H9 (cell line): ENCODE results near the gene GRIK1. TPM values are rescaled to one million over a fixed set of nuclear protein-coding genes. Genes with fewer than 3 reads are reported as not detected.

ENCODE experiments used
- DNase-seq: peaks from one replicate; pipeline ENCODE4 v3.0.0-alpha.2; 2017
- H2AFZ ChIP-seq: one replicate; pipeline ENCODE4 v1.6.1; 2013; ENCODE audit warnings: mild to moderate bottlenecking, low read length, control low read depth, moderate library complexity
- H2AK5ac ChIP-seq: 2 replicates; pipeline ENCODE4 v1.6.1; 2013; ENCODE audit warnings: low read length, control low read depth, mixed read lengths; ENCODE audit not compliant: insufficient read length
- H2BK120ac ChIP-seq: one replicate; pipeline ENCODE4 v1.6.1; 2013; ENCODE audit warnings: low read depth, mild to moderate bottlenecking, low read length, control low read depth, inconsistent platforms; ENCODE audit not compliant: poor library complexity, severe bottlenecking
- H2BK12ac ChIP-seq: 2 replicates; pipeline ENCODE4 v1.6.1; 2013; ENCODE audit warnings: low read length, control low read depth, mixed read lengths, low read depth; ENCODE audit not compliant: insufficient read length
- H2BK15ac ChIP-seq: 2 replicates; pipeline ENCODE4 v1.6.1; 2013; ENCODE audit warnings: low read depth, low read length, control low read depth
- H2BK20ac ChIP-seq: one replicate; pipeline ENCODE4 v1.6.1; 2013; ENCODE audit warnings: low read depth, mild to moderate bottlenecking, low read length, control low read depth, inconsistent platforms; ENCODE audit not compliant: poor library complexity, severe bottlenecking
- H2BK5ac ChIP-seq: 2 replicates; pipeline ENCODE4 v1.6.1; 2013; ENCODE audit warnings: low read length, control low read depth, mixed read lengths; ENCODE audit not compliant: insufficient read length
- H3K14ac ChIP-seq: 2 replicates; pipeline ENCODE4 v1.6.1; 2013; ENCODE audit warnings: low read length, control low read depth; ENCODE audit not compliant: insufficient read depth
- H3K18ac ChIP-seq: 2 replicates; pipeline ENCODE4 v1.6.1; 2013; ENCODE audit warnings: low read depth, mild to moderate bottlenecking, mixed read lengths, low read length, control low read depth; ENCODE audit not compliant: insufficient read length
- H3K23ac ChIP-seq: 2 replicates; pipeline ENCODE4 v1.6.1; 2013; ENCODE audit warnings: low read length, control low read depth, mixed read lengths, low read depth; ENCODE audit not compliant: insufficient read length
- H3K23me2 ChIP-seq: 2 replicates; pipeline ENCODE4 v1.6.1; 2013; ENCODE audit warnings: low read depth, mild to moderate bottlenecking, mixed read lengths, low read length, control low read depth; ENCODE audit not compliant: insufficient read length, poor library complexity, severe bottlenecking
- H3K27ac ChIP-seq: 2 replicates; pipeline ENCODE4 v1.5.1; 2013; ENCODE audit warnings: low read length, control low read depth, mixed read lengths, low read depth; ENCODE audit not compliant: insufficient read length
- H3K27me3 ChIP-seq: 2 replicates; pipeline ENCODE4 v1.6.1; 2013; ENCODE audit warnings: low read length, control low read depth, inconsistent platforms; ENCODE audit not compliant: insufficient read depth
- H3K4ac ChIP-seq: 2 replicates; pipeline ENCODE4 v1.6.1; 2013; ENCODE audit warnings: low read depth, mild to moderate bottlenecking, control low read depth, inconsistent platforms, low read length, moderate library complexity
- H3K4me1 ChIP-seq: 2 replicates; pipeline ENCODE4 v1.6.1; 2013; ENCODE audit warnings: low read length, control low read depth, inconsistent platforms; ENCODE audit not compliant: insufficient read depth
- H3K4me2 ChIP-seq: 2 replicates; pipeline ENCODE4 v1.6.1; 2013; ENCODE audit warnings: low read length, control low read depth, mixed read lengths; ENCODE audit not compliant: insufficient read length, insufficient read depth
- H3K56ac ChIP-seq: 2 replicates; pipeline ENCODE4 v1.6.1; 2013; ENCODE audit warnings: low read depth, mild to moderate bottlenecking, mixed read lengths, low read length, control low read depth; ENCODE audit not compliant: insufficient read length
- H3K79me1 ChIP-seq: 2 replicates; pipeline ENCODE4 v1.6.1; 2013; ENCODE audit warnings: low read depth, mild to moderate bottlenecking, moderate library complexity, low read length, control low read depth, inconsistent platforms; ENCODE audit not compliant: insufficient read depth, poor library complexity, severe bottlenecking
- H3K79me2 ChIP-seq: 2 replicates; pipeline ENCODE4 v1.6.1; 2013; ENCODE audit warnings: low read length, control low read depth, inconsistent platforms; ENCODE audit not compliant: insufficient read depth
- H3K9ac ChIP-seq: 2 replicates; pipeline ENCODE4 v1.6.1; 2013; ENCODE audit warnings: low read length, control low read depth, mixed read lengths; ENCODE audit not compliant: insufficient read length; ENCODE audit errors: extremely low read depth
- H3K9me3 ChIP-seq: one replicate; pipeline ENCODE4 v1.6.1; 2013; ENCODE audit warnings: low read depth, low read length, inconsistent platforms; ENCODE audit not compliant: control insufficient read depth
- H3T11ph ChIP-seq: one replicate; pipeline ENCODE4 v1.6.1; 2013; ENCODE audit warnings: mild to moderate bottlenecking, low read length, control low read depth, inconsistent platforms
- H4K20me1 ChIP-seq: one replicate; pipeline ENCODE4 v1.6.1; 2013; ENCODE audit not compliant: control insufficient read depth, insufficient read length, insufficient read depth
- H4K5ac ChIP-seq: 2 replicates; pipeline ENCODE4 v1.6.1; 2013; ENCODE audit warnings: low read depth, mild to moderate bottlenecking, mixed read lengths, low read length, control low read depth; ENCODE audit not compliant: insufficient read length
- H4K8ac ChIP-seq: replicated peaks from 2 replicates; pipeline ENCODE4 v1.6.1; 2013; ENCODE audit warnings: low read length, control low read depth, mixed read lengths, low read depth; ENCODE audit not compliant: insufficient read length
- H4K91ac ChIP-seq: 2 replicates; pipeline ENCODE4 v1.6.1; 2013; ENCODE audit warnings: low read depth, mild to moderate bottlenecking, moderate library complexity, mixed read lengths, low read length, control low read depth; ENCODE audit not compliant: insufficient read length
- H3K27ac Mint-ChIP-seq, 3 experiments: 2 replicates in 2 of 3; 3 replicates in 1 of 3; pipeline ENCODE4 v1.8.0; 2020 to 2021; ENCODE audit warnings: mixed read lengths in 3 of 3, mild to moderate bottlenecking in 1 of 3, moderate library complexity in 1 of 3
- H3K27me3 Mint-ChIP-seq: 2 replicates; pipeline ENCODE4 v1.8.0; 2021; ENCODE audit warnings: low read depth, mild to moderate bottlenecking, moderate library complexity, mixed read lengths
- H3K36me3 Mint-ChIP-seq, 3 experiments: 2 replicates in 2 of 3; 3 replicates in 1 of 3; pipeline ENCODE4 v1.8.0; 2020 to 2021; ENCODE audit warnings: low read depth in 3 of 3, mixed read lengths in 3 of 3; ENCODE audit not compliant: insufficient read depth in 1 of 3
- H3K4me1 Mint-ChIP-seq, 2 experiments: 2 replicates each; pipeline ENCODE4 v1.8.0; 2020; ENCODE audit warnings: mixed read lengths in 2 of 2
- H3K4me3 Mint-ChIP-seq, 2 experiments: 2 replicates in 1 of 2; 3 replicates in 1 of 2; pipeline ENCODE4 v1.8.0; 2020 to 2021; ENCODE audit warnings: mild to moderate bottlenecking in 2 of 2, mixed read lengths in 2 of 2, moderate library complexity in 1 of 2
- H3K9me3 Mint-ChIP-seq, 2 experiments: 2 replicates in 1 of 2; 3 replicates in 1 of 2; pipeline ENCODE4 v1.8.0; 2020; ENCODE audit warnings: mild to moderate bottlenecking in 2 of 2, mixed read lengths in 2 of 2, moderate library complexity in 1 of 2
- CTCF ChIP-seq: fragments of 200-600 bp; sonication (generic); conservative IDR thresholded peaks from 3 replicates; pipeline ENCODE4 v1.8.0; 2021; ENCODE audit warnings: antibody characterized with exemption, mild to moderate bottlenecking
- WGBS: extraction: QIAGEN DNeasy Blood & Tissue Kit; methylation state at CpG from one replicate; pipeline ENCODE4 v1.1.7; 2013; ENCODE audit warnings: missing lambda C conversion rate, low lambda C conversion rate, mixed read lengths; ENCODE audit not compliant: insufficient read length; ENCODE audit errors: extremely low coverage; 5-methylcytosine and 5-hydroxymethylcytosine counted together
- total RNA-seq: library from RNA; stranded (reverse); gene quantifications from 2 replicates; pipeline ENCODE4 v1.2.1, GENCODE V29; 2021

Gene GRIK1
- total RNA-seq, 1 experiment from 2014 or later, result not detected

- Histone ChIP-seq H3K23ac (no peak overlapping the region), H3K79me2 (no peaks in the 10 kb centered on the region), H2AK5ac (no peak overlapping the region), H3K4ac (no peak overlapping the region), H2BK120ac (no peak overlapping the region), H3K56ac (no peak overlapping the region), H3K4me1 (no peaks in the 10 kb centered on the region), H4K91ac (no peak overlapping the region), H3K18ac (no peak overlapping the region), H3K9me3 (no peaks in the 10 kb centered on the region), H2BK15ac (no peak overlapping the region), H3T11ph (no peak overlapping the region), H4K8ac (no peak overlapping the region), H3K9ac (no peak overlapping the region), H3K23me2 (no peaks in the 10 kb centered on the region), H4K5ac (no peak overlapping the region), H3K79me1 (no peaks in the 10 kb centered on the region), H4K20me1 (no peaks in the 10 kb centered on the region), H3K27me3 (no peaks in the 10 kb centered on the region), H2BK5ac (no peak overlapping the region), H3K14ac (no peak overlapping the region), H3K4me2 (no peak overlapping the region), H3K27ac (no peak overlapping the region), H2BK12ac (no peak overlapping the region), H2BK20ac (no peak overlapping the region), H2AFZ (no peak overlapping the region)
- no CpG with 5 or more reads among the region's 1 CpG for WGBS
- Mint-ChIP-seq H3K9me3 (no peaks in the 10 kb centered on the region), H3K27me3 (no peaks in the 10 kb centered on the region), H3K4me1 (peaks cover 8 to 9% of the 10 kb centered on the region in 2 experiments), H3K36me3 (no peaks in the 10 kb centered on the region), H3K27ac (no peak overlapping the region), H3K4me3 (no peak overlapping the region)
- no peak for DNase-seq
- TF ChIP-seq CTCF, result no peak
Observed at GRCh38 chr21:29805105-29805504, 134.7 kb downstream of the GRIK1 start.
